ENCODE data around the gene PLXDC2.

- TF ChIP-seq ZNF114 (CRISPR knock-in tag; IDR thresholded peaks at IDR 0.05) (no peak), CTCF (conservative IDR thresholded peaks at IDR 0.05; ENCODE audit: low read depth in 2 of 2) (no peak), POLR2AphosphoS5 (IDR thresholded peaks at IDR 0.05; ENCODE audit: low read depth) (no peak), EZH2 (IDR thresholded peaks at IDR 0.05; ENCODE audit: low read depth, unreplicated experiment) (no peak), REST (IDR thresholded peaks at IDR 0.05; ENCODE audit: unreplicated experiment) (no peak), EZH2phosphoT487 (IDR thresholded peaks at IDR 0.05; ENCODE audit: unreplicated experiment) (no peak), JUNB (IDR thresholded peaks at IDR 0.05; ENCODE audit: unreplicated experiment) (no peak), NANOG (IDR thresholded peaks at IDR 0.05; ENCODE audit: borderline replicate concordance) (no peak), ETS1 (IDR thresholded peaks at IDR 0.05) (no peak), STAT1 (IDR thresholded peaks at IDR 0.05; ENCODE audit: unreplicated experiment) (no peak)
- TF ChIP-seq, protein P1, sequence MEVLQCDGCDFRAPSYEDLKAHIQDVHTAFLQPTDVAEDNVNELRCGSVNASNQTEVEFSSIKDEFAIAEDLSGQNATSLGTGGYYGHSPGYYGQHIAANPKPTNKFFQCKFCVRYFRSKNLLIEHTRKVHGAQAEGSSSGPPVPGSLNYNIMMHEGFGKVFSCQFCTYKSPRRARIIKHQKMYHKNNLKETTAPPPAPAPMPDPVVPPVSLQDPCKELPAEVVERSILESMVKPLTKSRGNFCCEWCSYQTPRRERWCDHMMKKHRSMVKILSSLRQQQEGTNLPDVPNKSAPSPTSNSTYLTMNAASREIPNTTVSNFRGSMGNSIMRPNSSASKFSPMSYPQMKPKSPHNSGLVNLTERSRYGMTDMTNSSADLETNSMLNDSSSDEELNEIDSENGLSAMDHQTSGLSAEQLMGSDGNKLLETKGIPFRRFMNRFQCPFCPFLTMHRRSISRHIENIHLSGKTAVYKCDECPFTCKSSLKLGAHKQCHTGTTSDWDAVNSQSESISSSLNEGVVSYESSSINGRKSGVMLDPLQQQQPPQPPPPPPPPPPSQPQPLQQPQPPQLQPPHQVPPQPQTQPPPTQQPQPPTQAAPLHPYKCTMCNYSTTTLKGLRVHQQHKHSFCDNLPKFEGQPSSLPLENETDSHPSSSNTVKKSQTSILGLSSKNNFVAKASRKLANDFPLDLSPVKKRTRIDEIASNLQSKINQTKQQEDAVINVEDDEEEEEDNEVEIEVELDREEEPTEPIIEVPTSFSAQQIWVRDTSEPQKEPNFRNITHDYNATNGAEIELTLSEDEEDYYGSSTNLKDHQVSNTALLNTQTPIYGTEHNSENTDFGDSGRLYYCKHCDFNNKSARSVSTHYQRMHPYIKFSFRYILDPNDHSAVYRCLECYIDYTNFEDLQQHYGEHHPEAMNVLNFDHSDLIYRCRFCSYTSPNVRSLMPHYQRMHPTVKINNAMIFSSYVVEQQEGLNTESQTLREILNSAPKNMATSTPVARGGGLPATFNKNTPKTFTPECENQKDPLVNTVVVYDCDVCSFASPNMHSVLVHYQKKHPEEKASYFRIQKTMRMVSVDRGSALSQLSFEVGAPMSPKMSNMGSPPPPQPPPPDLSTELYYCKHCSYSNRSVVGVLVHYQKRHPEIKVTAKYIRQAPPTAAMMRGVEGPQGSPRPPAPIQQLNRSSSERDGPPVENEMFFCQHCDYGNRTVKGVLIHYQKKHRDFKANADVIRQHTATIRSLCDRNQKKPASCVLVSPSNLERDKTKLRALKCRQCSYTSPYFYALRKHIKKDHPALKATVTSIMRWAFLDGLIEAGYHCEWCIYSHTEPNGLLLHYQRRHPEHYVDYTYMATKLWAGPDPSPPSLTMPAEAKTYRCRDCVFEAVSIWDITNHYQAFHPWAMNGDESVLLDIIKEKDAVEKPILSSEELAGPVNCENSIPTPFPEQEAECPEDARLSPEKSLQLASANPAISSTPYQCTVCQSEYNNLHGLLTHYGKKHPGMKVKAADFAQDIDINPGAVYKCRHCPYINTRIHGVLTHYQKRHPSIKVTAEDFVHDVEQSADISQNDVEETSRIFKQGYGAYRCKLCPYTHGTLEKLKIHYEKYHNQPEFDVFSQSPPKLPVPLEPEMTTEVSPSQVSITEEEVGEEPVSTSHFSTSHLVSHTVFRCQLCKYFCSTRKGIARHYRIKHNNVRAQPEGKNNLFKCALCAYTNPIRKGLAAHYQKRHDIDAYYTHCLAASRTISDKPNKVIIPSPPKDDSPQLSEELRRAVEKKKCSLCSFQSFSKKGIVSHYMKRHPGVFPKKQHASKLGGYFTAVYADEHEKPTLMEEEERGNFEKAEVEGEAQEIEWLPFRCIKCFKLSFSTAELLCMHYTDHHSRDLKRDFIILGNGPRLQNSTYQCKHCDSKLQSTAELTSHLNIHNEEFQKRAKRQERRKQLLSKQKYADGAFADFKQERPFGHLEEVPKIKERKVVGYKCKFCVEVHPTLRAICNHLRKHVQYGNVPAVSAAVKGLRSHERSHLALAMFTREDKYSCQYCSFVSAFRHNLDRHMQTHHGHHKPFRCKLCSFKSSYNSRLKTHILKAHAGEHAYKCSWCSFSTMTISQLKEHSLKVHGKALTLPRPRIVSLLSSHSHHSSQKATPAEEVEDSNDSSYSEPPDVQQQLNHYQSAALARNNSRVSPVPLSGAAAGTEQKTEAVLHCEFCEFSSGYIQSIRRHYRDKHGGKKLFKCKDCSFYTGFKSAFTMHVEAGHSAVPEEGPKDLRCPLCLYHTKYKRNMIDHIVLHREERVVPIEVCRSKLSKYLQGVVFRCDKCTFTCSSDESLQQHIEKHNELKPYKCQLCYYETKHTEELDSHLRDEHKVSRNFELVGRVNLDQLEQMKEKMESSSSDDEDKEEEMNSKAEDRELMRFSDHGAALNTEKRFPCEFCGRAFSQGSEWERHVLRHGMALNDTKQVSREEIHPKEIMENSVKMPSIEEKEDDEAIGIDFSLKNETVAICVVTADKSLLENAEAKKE (CRISPR knock-in tag; IDR thresholded peaks at IDR 0.05), result no peak
These were observed 341.1 kb downstream of the PLXDC2 start for GRCh38 chr10:20157314-20157713.
